Measurements from ENCODE around the gene LTK. TPM values are rescaled to one million over a fixed set of nuclear protein-coding genes. Genes with fewer than 3 reads are reported as not detected.
"Not testable (repeated sequence)": the region's sequence is repeated elsewhere in the genome, so short reads cannot be mapped to it uniquely, and the experiment has no call there.

Gene LTK
- total RNA-seq, 1 donor from 2014 or later = 0.12 TPM

DNA sequence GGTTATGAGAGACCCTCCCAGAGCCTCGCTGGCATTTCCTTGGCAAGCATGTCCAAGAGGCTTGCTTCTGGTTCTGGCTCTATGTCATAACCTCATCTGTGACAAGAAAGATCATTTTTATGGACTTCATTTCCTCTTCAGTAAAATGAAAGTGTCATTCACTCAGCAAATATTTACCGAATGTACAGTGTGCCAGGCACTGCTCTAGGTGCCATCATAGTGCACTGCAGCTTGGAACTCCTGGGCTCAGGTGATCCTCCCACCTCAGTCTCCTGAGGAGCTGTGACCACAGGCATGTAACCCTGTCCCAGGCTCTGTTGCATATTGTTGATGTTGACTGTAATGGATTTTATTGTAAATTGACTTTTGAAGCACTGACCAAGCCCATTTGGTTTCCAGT lies 38.7 kb downstream of the LTK start:
- no peak for ATAC-seq

DNA sequence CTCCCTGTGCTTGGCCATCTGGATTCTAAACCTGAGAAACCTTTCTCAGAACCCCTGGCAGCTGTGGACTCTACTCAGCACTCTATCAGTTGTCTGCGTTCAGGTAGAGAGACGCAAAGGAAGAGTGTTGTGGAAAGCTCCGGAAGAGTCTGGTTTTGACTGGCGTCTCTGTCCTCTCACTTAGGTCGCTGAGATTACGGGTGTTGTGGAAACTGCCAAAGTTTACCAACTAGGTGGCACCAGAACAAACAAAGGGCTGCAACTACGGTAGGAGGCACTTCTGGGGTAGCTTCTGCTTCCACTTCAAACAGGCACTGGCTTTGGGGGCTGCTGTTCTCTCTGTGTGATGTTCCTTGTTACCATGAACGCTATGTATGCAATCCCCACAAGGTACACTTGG lies 39.2 kb downstream of the LTK start:
- no peak for ATAC-seq

DNA sequence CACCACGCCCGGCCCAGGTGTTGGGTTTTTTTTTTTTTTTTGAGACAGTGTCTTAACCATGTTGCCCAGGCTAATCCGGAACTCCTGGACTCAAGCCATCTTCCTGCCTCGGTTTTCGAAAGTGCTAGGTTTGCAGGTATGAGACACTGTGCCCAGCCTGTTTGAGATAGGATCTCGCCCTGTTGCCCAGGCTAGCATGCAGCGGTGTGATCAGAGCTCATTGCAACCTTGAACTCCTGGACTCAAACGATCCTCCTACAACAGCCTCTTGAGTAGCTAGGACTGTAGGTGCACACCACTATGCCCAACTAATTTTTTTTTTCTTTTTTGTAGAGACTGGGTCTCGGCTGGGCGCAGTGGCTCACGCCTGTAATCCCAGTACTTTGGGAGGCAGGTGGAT lies 40.2 kb downstream of the LTK start:
- ATAC-seq = no peak

DNA sequence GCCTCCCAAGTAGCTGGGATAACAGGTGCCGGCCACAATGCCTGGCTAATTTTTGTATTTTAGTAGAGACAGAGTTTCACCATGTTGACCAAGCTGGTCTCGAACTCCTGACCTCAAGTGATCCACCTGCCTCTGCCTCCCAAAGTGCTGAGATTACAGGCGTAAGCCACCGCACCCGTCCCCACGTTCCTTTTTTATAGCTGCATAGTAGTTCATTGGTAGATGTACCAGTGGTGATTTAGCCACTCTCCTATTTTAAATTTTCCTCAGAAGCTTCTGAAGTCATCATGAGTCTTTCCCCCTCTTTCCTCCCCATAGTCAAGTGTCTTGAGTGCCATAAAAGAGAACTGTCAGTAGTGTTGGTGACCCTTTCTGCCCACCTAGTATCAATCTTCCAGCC lies 44.0 kb downstream of the LTK start:
- ATAC-seq = not testable (repeated sequence)

DNA sequence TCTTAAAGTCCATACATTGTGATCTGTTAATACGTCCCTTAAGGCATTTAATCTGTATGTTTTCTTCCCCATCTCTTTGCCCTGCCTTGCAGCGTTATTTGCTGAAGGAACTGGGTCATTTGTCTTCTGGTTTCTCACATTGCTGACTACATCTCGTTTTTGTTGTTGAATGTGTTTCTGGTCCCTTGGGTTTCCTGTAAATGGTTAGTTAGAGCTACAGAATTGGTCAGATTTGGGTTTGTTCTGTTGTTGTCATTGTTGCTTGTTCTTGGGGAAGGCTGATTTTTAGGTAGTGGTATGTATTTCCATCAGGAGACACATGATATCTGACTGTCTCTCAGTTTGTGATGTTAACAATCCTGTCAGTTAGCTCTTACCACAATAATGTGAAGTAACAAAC lies 46.9 kb downstream of the LTK start:
- no peak for ATAC-seq

DNA sequence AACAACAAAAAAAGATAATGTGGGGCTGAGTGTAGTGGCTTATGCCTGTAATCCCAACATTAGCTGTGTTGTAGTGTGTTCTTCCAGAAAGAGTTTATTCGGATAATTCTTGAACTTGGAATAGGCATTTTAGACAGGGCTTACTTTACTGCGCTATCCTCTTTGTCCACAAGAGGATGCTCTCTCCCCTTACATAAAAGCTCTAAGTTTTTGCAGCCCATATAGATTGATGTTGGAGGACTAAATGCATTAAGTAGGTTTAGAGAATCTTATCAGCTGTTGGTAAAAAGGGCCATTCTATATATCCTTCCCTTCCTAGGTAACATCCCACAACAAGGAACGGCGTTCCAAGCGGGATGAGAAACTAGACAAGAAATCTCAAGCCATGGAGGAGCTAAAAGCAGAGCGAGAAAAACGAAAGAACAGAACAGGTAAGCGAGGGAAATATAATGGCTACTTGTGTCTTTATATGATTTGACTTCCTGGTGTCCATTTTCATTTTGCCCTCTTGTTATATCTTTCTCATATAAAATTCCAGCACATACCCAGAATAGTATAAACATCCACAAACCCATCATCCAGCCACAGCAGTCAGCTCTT lies 47.7 kb downstream of the LTK start:
- ATAC-seq = peak; percentile 67

DNA sequence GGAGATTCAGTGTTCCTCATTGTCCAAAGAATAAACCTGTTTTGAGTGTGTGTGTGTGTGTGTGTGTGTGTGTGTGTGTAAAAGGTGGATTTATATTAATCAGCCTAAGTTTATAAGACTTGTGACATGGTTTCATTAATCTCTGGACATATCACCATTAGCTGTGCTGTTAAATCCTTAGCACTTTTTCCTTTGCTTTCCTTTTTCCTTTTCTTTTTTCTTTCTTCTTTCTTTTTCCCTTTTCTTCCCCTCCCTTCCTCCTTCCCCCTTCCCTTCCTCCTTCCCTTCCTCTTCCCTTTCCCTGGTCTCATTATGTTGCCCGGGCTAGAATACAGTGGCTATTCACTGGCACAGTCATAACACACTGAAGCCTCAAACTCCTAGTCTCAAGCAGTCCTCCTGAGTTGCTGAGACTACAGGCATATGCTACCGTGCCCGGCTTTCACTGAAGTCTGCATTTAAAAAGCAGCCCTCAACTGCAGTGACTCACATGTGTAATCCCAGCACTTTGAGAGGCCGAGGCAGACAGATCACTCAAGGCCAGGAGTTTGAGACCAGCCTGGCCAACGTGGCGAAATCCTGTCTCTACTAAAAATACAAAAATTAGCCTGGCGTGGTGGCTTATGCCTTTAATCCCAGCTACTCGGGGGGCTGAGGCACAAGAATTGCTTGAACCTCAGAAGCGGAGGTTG lies 48.6 kb downstream of the LTK start:
- no peak for ATAC-seq

DNA sequence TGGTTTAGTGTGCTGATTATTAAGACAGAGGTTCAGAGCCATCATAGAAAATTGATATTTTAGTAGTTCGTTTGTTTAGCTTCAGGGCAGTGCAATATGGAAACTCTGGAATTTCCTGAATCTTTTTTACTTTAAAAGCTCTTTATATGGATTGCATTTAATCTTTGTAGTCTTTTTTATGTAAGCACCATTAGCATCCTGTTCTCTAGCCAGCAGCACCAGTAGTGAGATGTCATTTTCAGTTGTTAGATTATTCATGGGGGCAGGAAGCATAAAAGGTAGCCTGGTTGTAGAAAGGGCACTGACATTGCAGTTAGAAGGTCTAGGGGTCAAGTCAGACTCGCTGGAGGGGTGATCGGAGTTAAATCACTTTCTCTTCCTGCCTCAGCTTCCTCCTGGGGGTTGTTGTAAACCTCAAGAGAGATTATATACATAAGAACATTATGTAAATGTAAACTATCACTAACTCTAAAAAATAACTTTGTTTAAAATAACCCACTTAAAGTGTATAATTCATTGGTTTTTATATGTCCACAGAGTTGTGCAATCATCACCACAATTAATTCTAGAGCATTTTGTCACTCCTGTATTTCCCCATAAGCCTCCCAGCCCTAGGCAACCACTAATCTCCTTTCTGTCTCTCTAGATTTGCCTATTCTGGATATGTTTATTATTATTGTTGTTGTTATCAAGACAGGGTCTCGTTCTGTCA lies 51.4 kb downstream of the LTK start:
- no peak for ATAC-seq

Other genes starting within 250 kb of the LTK start
- 6.4 TPM for gene OIP5, start 181.2 kb downstream of the LTK start, total RNA-seq
- 39.1 TPM for gene NUSAP1, start 180.9 kb downstream of the LTK start, total RNA-seq
- 13.3 TPM for gene NDUFAF1, start 111.3 kb downstream of the LTK start, total RNA-seq
- gene RTF1, start 96.7 kb downstream of the LTK start, total RNA-seq = 21.4 TPM
- 0.16 TPM for gene ITPKA, start 20.0 kb downstream of the LTK start, total RNA-seq
- 25.5 TPM for gene RPAP1, start 30.4 kb upstream of the LTK start, total RNA-seq
- 13.4 TPM for gene TYRO3, start 45.4 kb upstream of the LTK start, total RNA-seq
- gene MGA, start 146.6 kb upstream of the LTK start, total RNA-seq = 18.2 TPM